Small intestine (tissue), 7 donors: ENCODE results near the gene NPAS4. TPM values are rescaled to one million over a fixed set of nuclear protein-coding genes. Genes with fewer than 3 reads are reported as not detected.
"Not testable (repeated sequence)": the region's sequence is repeated elsewhere in the genome, so short reads cannot be mapped to it uniquely, and the experiment has no call there.

ENCODE experiments used
- DNase-seq, 2 donors: peaks; one replicate each; pipeline versions ENCODE4 v3.0.0 to v3.0.0-alpha.2; 2013
- FAIRE-seq: peaks from 2 replicates; lab custom pipeline; 2012; peaks lifted over from hg19 to GRCh38; lab: Jason Lieb, UNC
- H3K27ac ChIP-seq, 3 donors: one replicate each; pipeline ENCODE4 v1.5.1; 2013; ENCODE audit warnings: low read length in 2 of 3, mild to moderate bottlenecking in 2 of 3, control low read depth in 1 of 3, inconsistent platforms in 1 of 3, low read depth in 1 of 3, moderate library complexity in 1 of 3
- H3K27me3 ChIP-seq, 3 donors: one replicate each; pipeline ENCODE4 v1.6.1; 2013; ENCODE audit warnings: low read length in 3 of 3, inconsistent platforms in 1 of 3; ENCODE audit not compliant: control insufficient read depth in 3 of 3, insufficient read depth in 3 of 3
- H3K36me3 ChIP-seq, 3 donors: one replicate each; pipeline ENCODE4 v1.6.1; 2013; ENCODE audit warnings: low read length in 3 of 3, inconsistent platforms in 1 of 3, low read depth in 1 of 3, mild to moderate bottlenecking in 1 of 3, moderate library complexity in 1 of 3; ENCODE audit not compliant: control insufficient read depth in 3 of 3, insufficient read depth in 2 of 3
- H3K4me1 ChIP-seq, 3 donors: one replicate each; pipeline ENCODE4 v1.6.1; 2013; ENCODE audit warnings: low read length in 2 of 3, inconsistent platforms in 1 of 3, low read depth in 1 of 3, mild to moderate bottlenecking in 1 of 3, moderate library complexity in 1 of 3; ENCODE audit not compliant: control insufficient read depth in 3 of 3, insufficient read depth in 2 of 3
- H3K4me3 ChIP-seq, 3 donors: one replicate each; pipeline ENCODE4 v1.5.1; 2013; ENCODE audit warnings: low read length in 3 of 3, control low read depth in 1 of 3, inconsistent platforms in 1 of 3, low read depth in 1 of 3, mild to moderate bottlenecking in 1 of 3, moderate library complexity in 1 of 3
- H3K9me3 ChIP-seq, 2 donors: one replicate each; pipeline ENCODE4 v1.6.1; 2013; ENCODE audit warnings: low read depth in 1 of 2, low read length in 1 of 2; ENCODE audit not compliant: control insufficient read depth in 2 of 2, insufficient read depth in 1 of 2
- WGBS, 3 donors: extraction: QIAGEN DNeasy Blood & Tissue Kit; methylation state at CpG; one replicate each; pipeline ENCODE4 v1.1.7; 2013; 5-methylcytosine and 5-hydroxymethylcytosine counted together
- polyA plus RNA-seq, 4 donors: library from polyadenylated mRNA; stranded (reverse) in 3 of 4; unstranded in 1 of 4; fragments of 200-250 nt in 3 of 4; fragments of 120-200 nt in 1 of 4; gene quantifications; one replicate each; pipeline versions ENCODE4 v1.2.1 to v1.2.3, GENCODE V29; 2013
- donor health status: healthy with polysubstance abuse.
- donor health status: control.
- donor health status: control.
- donor health status: Bipolar disorder and iron deficiency.
- donor health status: healthy.

Gene NPAS4
- polyA plus RNA-seq, 4 donors, result 0.10 to 0.15 TPM; not detected in 2

DNA sequence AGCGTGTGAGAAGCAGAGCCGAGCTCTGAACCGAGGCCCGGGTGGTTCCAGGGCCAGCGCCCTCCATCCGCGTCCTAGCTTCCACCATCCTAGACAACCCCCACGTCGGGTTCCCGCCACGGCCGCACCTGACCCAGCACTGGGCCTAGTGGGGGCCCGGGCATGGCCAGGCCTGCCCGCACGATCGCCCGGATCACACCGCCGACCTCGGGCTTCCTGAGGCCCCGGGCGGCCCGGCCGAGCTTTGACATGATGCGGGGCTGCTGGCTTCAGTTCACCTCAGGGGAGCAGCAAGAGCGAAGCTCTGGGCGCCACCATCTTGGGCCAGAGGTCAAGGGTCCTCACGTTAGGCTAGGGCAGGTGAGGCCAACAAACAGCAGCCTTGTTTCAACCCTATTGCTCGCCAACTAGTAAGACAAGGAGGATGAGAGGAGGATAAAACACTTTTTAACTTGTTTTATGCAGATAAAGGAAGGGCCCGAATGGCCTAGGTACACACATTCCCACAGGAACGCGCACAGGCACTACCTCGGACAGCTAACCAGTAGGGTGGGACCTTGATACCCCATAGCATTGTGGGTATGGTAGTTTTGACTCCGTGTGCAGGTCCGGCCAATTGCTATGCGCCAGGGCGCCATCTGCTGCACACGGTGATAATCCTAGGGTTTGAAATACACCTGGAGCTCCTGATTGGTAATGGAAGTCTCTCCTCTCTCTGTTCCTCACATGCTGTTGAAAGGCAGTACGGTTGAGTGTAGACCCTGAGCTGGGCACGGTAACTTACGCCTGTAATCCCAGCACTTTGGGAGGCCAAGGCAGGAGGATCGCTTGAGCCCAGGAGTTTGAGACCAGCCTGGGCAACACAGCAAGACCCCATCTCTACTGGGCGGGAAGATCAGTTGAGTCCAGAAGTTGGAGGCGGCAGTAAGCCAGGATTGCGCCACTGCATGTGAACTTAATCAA, 17.9 kb downstream of the NPAS4 start, which contains the start of gene MRPL11:
TSS of gene MRPL11 (minus strand) at position 345 of the 963 bp plus-strand sequence. CDS start at position 251, 94 bp downstream.
- peak within 1 kb of the TSS; percentile 54 to 96 (median 71) for H3K4me3 ChIP-seq
- H3K9me3 ChIP-seq, result peaks cover 0 to 13% of the 10 kb centered on the region in 2 donors
- FAIRE-seq (no peak), DNase-seq (peak; percentile 95 to 98)
- peaks cover 0 to 5% (median 5%) of the 10 kb centered on the region in 3 donors for H3K4me1 ChIP-seq
- peaks cover 0 to 21% (median 10%) of the 10 kb centered on the region in 3 donors for H3K36me3 ChIP-seq
- no peaks in the 10 kb centered on the region for H3K27me3 ChIP-seq
- peak within 1 kb of the TSS; percentile 62 to 83 (median 71) for H3K27ac ChIP-seq
- WGBS, 3 donors, result 7 to 9% (median 8%) methylated on average over 45 of the region's 45 CpGs

DNA sequence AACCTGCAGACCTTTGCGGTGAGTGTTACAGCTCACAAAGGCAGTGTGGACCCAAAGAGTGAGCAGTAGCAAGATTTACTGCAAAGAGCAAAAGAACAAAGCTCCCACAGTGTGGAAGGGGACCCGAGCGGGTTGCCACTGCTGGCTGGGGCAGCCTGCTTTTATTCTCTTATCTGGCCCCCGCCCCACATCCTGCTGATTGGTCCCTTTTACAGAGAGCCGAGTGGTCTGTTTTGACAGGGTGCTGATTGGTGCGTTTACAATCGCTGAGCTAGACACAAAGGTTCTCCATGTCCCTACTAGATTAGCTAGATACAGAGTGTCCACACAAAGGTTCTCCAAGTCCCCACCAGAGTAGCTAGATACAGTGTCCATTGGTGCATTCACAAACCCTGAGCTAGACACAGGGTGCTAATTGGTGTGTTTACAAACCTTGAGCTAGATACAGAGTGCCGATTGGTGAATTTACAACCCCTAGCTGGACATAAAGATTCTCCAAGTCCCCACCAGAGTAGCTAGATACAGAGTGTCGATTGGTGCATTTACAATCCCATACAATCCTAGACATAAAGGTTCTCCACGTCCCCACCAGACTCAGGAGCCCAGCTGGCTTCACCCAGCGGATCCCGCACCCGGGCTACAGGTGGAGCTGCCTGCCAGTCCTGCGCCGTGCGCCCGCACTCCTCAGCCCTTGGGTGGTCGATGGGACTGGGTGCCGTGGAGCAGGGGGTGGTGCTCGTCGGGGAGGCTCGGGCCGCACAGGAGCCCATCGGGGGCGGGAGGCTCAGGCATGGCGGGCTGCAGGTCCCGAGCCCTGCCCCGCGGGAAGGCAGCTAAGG, 19.5 kb downstream of the NPAS4 start:
- peaks cover 0 to 17% (median 8%) of the 10 kb centered on the region in 3 donors for H3K36me3 ChIP-seq
- not testable (repeated sequence) for H3K27me3 ChIP-seq, H3K4me3 ChIP-seq, H3K27ac ChIP-seq, DNase-seq, H3K4me1 ChIP-seq, FAIRE-seq
- H3K9me3 ChIP-seq, result peaks cover 0 to 13% of the 10 kb centered on the region in 2 donors
- 87 to 92% (median 89%) methylated on average over 22 to 29 of the region's 29 CpGs for WGBS, 3 donors

DNA sequence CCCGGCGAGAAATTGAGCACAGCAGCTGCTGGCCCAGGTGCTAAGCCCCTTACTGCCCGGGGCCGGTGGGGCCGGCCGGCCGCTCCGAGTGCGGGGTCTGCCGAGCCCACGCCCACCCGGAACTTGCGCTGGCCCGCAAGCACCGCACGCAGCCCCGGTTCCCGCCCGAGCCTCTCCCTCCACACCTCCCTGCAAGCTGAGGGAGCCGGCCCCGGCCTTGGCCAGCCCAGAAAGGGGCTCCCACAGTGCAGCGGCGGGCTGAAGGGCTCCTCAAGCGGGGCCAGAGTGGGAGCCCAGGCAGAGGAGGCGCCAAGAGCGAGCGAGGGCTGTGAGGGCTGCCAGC, 20.1 kb downstream of the NPAS4 start:
- not testable (repeated sequence) for H3K27me3 ChIP-seq, FAIRE-seq, DNase-seq, H3K4me3 ChIP-seq, H3K4me1 ChIP-seq, H3K27ac ChIP-seq
- Histone ChIP-seq H3K36me3 (peaks cover 0 to 14% (median 3%) of the 10 kb centered on the region in 3 donors), H3K9me3 (peaks cover 0 to 13% of the 10 kb centered on the region in 2 donors)
- 92 to 94% (median 93%) methylated on average over 11 to 27 of the region's 27 CpGs for WGBS, 3 donors

DNA sequence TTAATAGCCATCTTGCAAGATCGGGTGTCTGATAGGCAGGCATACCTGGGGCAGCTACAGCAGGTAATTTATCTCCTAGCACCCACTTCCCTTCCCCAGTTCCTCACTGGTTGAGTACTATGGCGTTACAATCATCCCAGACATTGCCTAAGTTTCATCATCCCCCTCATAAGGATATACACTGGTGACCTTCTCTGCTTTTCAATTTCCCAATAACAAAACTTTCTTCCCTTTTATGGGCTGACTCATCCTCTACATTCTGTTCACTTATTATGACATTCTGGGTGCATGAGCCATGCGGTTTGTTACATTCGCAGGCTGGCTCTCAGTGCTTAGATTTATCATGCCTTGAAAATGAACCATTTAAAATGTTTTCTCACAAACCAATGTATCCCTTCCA, 22.8 kb downstream of the NPAS4 start:
- FAIRE-seq, result no peak
- 71 to 86% (median 85%) methylated on average over 4 of the region's 4 CpGs for WGBS, 3 donors
- peaks cover 0 to 13% of the 10 kb centered on the region in 2 donors for H3K9me3 ChIP-seq

DNA sequence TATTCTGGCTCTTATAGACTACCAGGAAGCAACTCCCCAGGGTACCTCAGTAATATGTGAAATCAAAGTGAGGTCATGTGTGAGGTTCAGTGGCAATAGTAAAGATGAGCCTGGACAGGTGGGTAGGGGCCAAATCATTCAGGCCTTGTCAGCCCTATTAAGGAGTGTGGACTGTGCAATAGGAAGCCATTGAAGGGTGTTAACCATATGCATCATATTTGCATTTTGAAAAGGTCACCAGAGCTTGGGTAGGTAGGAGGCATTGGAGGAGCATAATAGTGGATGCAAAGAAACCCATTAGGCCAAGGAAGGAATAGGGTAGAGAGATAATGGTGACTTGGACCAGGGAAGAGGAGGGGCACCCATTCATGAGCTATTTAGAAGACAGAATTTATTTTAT, 26.2 kb downstream of the NPAS4 start:
- FAIRE-seq, result no peak
- H3K27me3 ChIP-seq, result peaks cover 0 to under 1% (median 0%) of the 10 kb centered on the region in 3 donors
- no peak for DNase-seq
- H3K4me1 ChIP-seq, result no peaks in the 10 kb centered on the region
- peaks cover 0 to 13% of the 10 kb centered on the region in 2 donors for H3K9me3 ChIP-seq
- H3K36me3 ChIP-seq, result no peaks in the 10 kb centered on the region
- H3K4me3 ChIP-seq, result no peak overlapping the region
- no peak overlapping the region for H3K27ac ChIP-seq

More for the DNA sequence above, 22.8 kb downstream of the NPAS4 start:
- Histone ChIP-seq H3K27ac (no peak overlapping the region), H3K36me3 (no peaks in the 10 kb centered on the region), H3K4me3 (no peak overlapping the region), H3K4me1 (no peaks in the 10 kb centered on the region), H3K27me3 (no peaks in the 10 kb centered on the region)
- DNase-seq, result no peak

DNA sequence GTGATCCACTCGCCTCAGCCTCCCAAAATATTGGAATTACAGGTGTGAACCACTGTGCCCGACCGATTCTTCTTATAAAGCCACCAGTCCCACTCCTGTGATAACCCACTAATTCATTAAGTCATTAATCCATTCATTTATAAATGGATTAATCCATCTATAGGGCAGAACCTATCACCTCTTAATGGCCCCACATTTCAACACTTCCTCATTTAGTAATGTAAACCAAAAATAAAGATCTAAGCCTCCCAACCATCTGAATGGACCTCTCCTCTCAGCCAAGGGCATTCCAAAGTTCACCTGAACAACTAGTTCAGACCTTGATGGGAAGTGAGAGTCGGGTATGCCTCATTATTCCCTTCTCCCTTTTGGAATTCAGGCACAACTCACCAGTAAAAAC, 27.7 kb downstream of the NPAS4 start:
- no peak overlapping the region for H3K27ac ChIP-seq
- H3K4me3 ChIP-seq, result no peak overlapping the region
- H3K4me1 ChIP-seq, result no peaks in the 10 kb centered on the region
- peaks cover 0 to 6% (median 0%) of the 10 kb centered on the region in 3 donors for H3K27me3 ChIP-seq
- H3K36me3 ChIP-seq, result no peaks in the 10 kb centered on the region
- DNase-seq, result no peak
- peaks cover 0 to 8% of the 10 kb centered on the region in 2 donors for H3K9me3 ChIP-seq
- no peak for FAIRE-seq
- 69 to 75% (median 72%) methylated on average over 4 of the region's 4 CpGs for whole genome bisulfite sequencing, 3 donors

DNA sequence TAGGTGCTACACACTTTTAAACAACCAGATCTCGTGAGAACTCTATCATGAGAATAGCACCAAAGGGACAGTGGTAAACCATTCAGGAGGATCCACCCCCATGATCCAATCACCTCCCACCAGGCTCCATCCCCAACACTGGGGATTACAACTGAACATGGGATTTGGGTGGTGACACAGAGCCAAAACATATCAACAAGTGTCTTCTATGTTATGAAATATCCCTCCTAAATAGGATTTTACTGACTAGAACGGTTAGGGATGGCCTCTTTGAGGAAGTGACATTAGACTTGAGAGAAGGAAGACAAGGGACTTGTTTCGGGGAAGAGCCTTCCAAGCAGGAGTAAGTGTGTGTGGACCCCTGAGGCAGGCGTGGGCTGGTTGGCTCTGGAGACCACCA, 29.7 kb downstream of the NPAS4 start:
- Histone ChIP-seq H3K4me1 (no peaks in the 10 kb centered on the region), H3K9me3 (peaks cover 0 to 5% of the 10 kb centered on the region in 2 donors), H3K36me3 (no peaks in the 10 kb centered on the region), H3K4me3 (no peak overlapping the region), H3K27ac (no peak overlapping the region), H3K27me3 (peaks cover 0 to 9% (median 0%) of the 10 kb centered on the region in 3 donors)
- DNase-seq (no peak), FAIRE-seq (no peak)
- WGBS, 3 donors, result 62 to 68% (median 66%) methylated on average over 4 of the region's 4 CpGs

DNA sequence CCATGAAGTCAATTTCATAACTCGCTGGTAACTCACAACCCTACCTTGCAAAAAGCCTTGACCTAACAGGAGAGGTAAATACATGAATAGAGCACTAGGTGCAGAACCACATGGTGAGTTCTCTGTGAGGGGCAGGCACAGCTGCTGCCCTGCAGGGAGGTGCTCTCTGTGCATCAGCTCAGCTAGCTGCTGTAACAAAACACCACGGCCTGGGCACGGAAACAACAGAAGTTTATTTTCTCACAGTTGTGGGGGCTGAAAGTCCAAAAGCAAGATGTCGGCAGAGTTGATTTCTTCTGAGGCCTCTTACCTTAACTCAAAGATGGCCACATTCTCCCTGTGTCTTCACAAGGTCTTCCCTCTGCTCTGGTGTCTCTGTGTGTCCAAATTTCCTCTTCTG, 30.8 kb downstream of the NPAS4 start:
- Histone ChIP-seq H3K4me3 (no peak overlapping the region), H3K36me3 (no peaks in the 10 kb centered on the region), H3K9me3 (peaks cover 0 to 5% of the 10 kb centered on the region in 2 donors), H3K27me3 (peaks cover 0 to 9% (median 0%) of the 10 kb centered on the region in 3 donors), H3K4me1 (no peaks in the 10 kb centered on the region), H3K27ac (no peak overlapping the region)
- no peak for FAIRE-seq
- WGBS, 3 donors, result 72 to 86% (median 77%) methylated on average over 4 of the region's 4 CpGs
- no peak for DNase-seq
